Measurements from ENCODE around the gene KANTR. TPM values are rescaled to one million over a fixed set of nuclear protein-coding genes. Genes with fewer than 3 reads are reported as not detected.

The KANTR gene
- 3.3 TPM for polyA plus RNA-seq (2012; ENCODE audit: insufficient read length, low read depth)

- peak; percentile 49; the same call in 1 of the 2 replicates for TF ChIP-seq TAF1 (IDR thresholded peaks at IDR 0.05; ENCODE audit: borderline replicate concordance, insufficient read depth, low read length)
- TF ChIP-seq FOXP2 (optimal IDR thresholded peaks at IDR 0.05; ENCODE audit: borderline replicate concordance, extremely low read depth, extremely low read length, insufficient read depth) = peak; percentile 11
- no peak for TF ChIP-seq REST (IDR thresholded peaks at IDR 0.05; ENCODE audit: insufficient read depth in 1 of 2, low read depth in 2 of 2, low read length in 2 of 2)
- 0 out of 2 replicates have a peak, but pooled peaks have one; percentile 10 for TF ChIP-seq SIN3A (IDR thresholded peaks at IDR 0.05; ENCODE audit: borderline replicate concordance, insufficient read depth, low read length)
Measured at GRCh38 chrX:53093748-53094581, at the start of gene KANTR. Gene KANTR (plus strand): TSS chrX:53094142. CDS start chrX:53124273, 30,131 bp downstream.

- no peak for TF ChIP-seq POLR2AphosphoS5 (IDR thresholded peaks at IDR 0.05; ENCODE audit: low read depth, low read length)
- no peak for TF ChIP-seq TAF1 (IDR thresholded peaks at IDR 0.05; ENCODE audit: borderline replicate concordance, insufficient read depth, low read length)
- no peak for TF ChIP-seq SIN3A (IDR thresholded peaks at IDR 0.05; ENCODE audit: borderline replicate concordance, insufficient read depth, low read length)
- no peak for TF ChIP-seq FOXP2 (optimal IDR thresholded peaks at IDR 0.05; ENCODE audit: borderline replicate concordance, extremely low read depth, extremely low read length, insufficient read depth)
- TF ChIP-seq REST (IDR thresholded peaks at IDR 0.05; ENCODE audit: insufficient read depth in 1 of 2, low read depth in 2 of 2, low read length in 2 of 2) = no peak
Measured at GRCh38 chrX:53044995-53045394, 48.9 kb upstream of the KANTR start.

- TF ChIP-seq POLR2AphosphoS5 (IDR thresholded peaks at IDR 0.05; ENCODE audit: low read depth, low read length) (no peak), SIN3A (IDR thresholded peaks at IDR 0.05; ENCODE audit: borderline replicate concordance, insufficient read depth, low read length) (no peak), TAF1 (IDR thresholded peaks at IDR 0.05; ENCODE audit: borderline replicate concordance, insufficient read depth, low read length) (no peak), FOXP2 (optimal IDR thresholded peaks at IDR 0.05; ENCODE audit: borderline replicate concordance, extremely low read depth, extremely low read length, insufficient read depth) (no peak), REST (IDR thresholded peaks at IDR 0.05; ENCODE audit: insufficient read depth in 1 of 2, low read depth in 2 of 2, low read length in 2 of 2) (no peak)
Measured at GRCh38 chrX:53047228-53047627, 46.7 kb upstream of the KANTR start.

GRCh38 chrX:53048169-53049126 is 45.5 kb upstream of the KANTR start, which contains the start of gene GPR173:
Gene GPR173 (plus strand): TSS chrX:53048789. CDS start chrX:53076622, 27,833 bp downstream.
- no peak for TF ChIP-seq POLR2AphosphoS5 (IDR thresholded peaks at IDR 0.05; ENCODE audit: low read depth, low read length)
- TF ChIP-seq SIN3A (IDR thresholded peaks at IDR 0.05; ENCODE audit: borderline replicate concordance, insufficient read depth, low read length) = no peak
- no peak for TF ChIP-seq TAF1 (IDR thresholded peaks at IDR 0.05; ENCODE audit: borderline replicate concordance, insufficient read depth, low read length)
- no peak for TF ChIP-seq FOXP2 (optimal IDR thresholded peaks at IDR 0.05; ENCODE audit: borderline replicate concordance, extremely low read depth, extremely low read length, insufficient read depth)
- no peak for TF ChIP-seq REST (IDR thresholded peaks at IDR 0.05; ENCODE audit: insufficient read depth in 1 of 2, low read depth in 2 of 2, low read length in 2 of 2)

Data from PFSK-1 (cell line).